Mesothelial cell of epicardium (in vitro differentiated cells): ENCODE measurements around the gene RALGAPB. TPM values are rescaled to one million over a fixed set of nuclear protein-coding genes. Genes with fewer than 3 reads are reported as not detected.
A peak's percentile ranks its signal among the peaks of the same experiment; 100 is the strongest.

Experiments
- DNase-seq, 2 experiments: peaks; one replicate each; pipeline ENCODE4 v3.0.0; 2021; ENCODE audit warnings: low spot score in 2 of 2; ENCODE audit not compliant: unreplicated experiment in 2 of 2
- H3K27ac Mint-ChIP-seq: 2 replicates; pipeline ENCODE4 v1.8.0; 2021; ENCODE audit warnings: mixed read lengths
- H3K27me3 Mint-ChIP-seq: 2 replicates; pipeline ENCODE4 v1.8.0; 2021; ENCODE audit warnings: low read depth, mixed read lengths
- H3K36me3 Mint-ChIP-seq: 2 replicates; pipeline ENCODE4 v1.8.0; 2021; ENCODE audit warnings: mixed read lengths
- H3K4me1 Mint-ChIP-seq: 2 replicates; pipeline ENCODE4 v1.8.0; 2021; ENCODE audit warnings: mixed read lengths
- H3K4me3 Mint-ChIP-seq: 2 replicates; pipeline ENCODE4 v1.8.0; 2021; ENCODE audit warnings: mild to moderate bottlenecking, moderate library complexity, mixed read lengths
- H3K9me3 Mint-ChIP-seq: 2 replicates; pipeline ENCODE4 v1.8.0; 2021; ENCODE audit warnings: mixed read lengths
- CTCF ChIP-seq: fragments of 200-600 bp; sonication (generic); IDR thresholded peaks from one replicate; pipeline ENCODE4 v1.5.0; 2021; ENCODE audit warnings: antibody characterized with exemption; ENCODE audit not compliant: unreplicated experiment
- total RNA-seq: library from RNA; stranded (reverse); gene quantifications from 3 replicates; pipeline ENCODE4 v1.2.1, GENCODE V29; 2021

Gene RALGAPB
- total RNA-seq, 1 donor from 2014 or later = 43.5 TPM

GRCh38 chr20:38471245-38471644, 1.4 kb upstream of the RALGAPB start:
- Mint-ChIP-seq H3K36me3 (no peaks in the 10 kb centered on the region), H3K4me1 (peaks cover 26% of the 10 kb centered on the region)

GRCh38 chr20:38471987-38472512, 593 bp upstream of the RALGAPB start:
- peaks cover 12% of the 10 kb centered on the region for H3K27me3 Mint-ChIP-seq

More at GRCh38 chr20:38471245-38471644, 1.4 kb upstream of the RALGAPB start:
- Mint-ChIP-seq H3K27me3 (peaks cover 12% of the 10 kb centered on the region), H3K9me3 (no peaks in the 10 kb centered on the region), H3K4me3 (no peak overlapping the region), H3K27ac (peak overlapping the region; percentile 95)
- peak in 1 of 2 experiments; percentile 5 for DNase-seq
- TF ChIP-seq CTCF = no peak

GRCh38 chr20:38473367-38473795, 738 bp downstream of the RALGAPB start:
- no peaks in the 10 kb centered on the region for H3K9me3 Mint-ChIP-seq
- H3K36me3 Mint-ChIP-seq = no peaks in the 10 kb centered on the region
- H3K4me3 Mint-ChIP-seq = peak overlapping the region; percentile 86
- peaks cover 26% of the 10 kb centered on the region for H3K4me1 Mint-ChIP-seq
- peak overlapping the region; percentile 90 for H3K27ac Mint-ChIP-seq
- no peak for TF ChIP-seq CTCF
- H3K27me3 Mint-ChIP-seq = peaks cover 12% of the 10 kb centered on the region
- DNase-seq = no peak

More at GRCh38 chr20:38471987-38472512, 593 bp upstream of the RALGAPB start:
- Mint-ChIP-seq H3K4me3 (peak overlapping the region; percentile 86), H3K9me3 (no peaks in the 10 kb centered on the region), H3K4me1 (peaks cover 26% of the 10 kb centered on the region), H3K36me3 (no peaks in the 10 kb centered on the region), H3K27ac (peak overlapping the region; percentile 95)
- no peak for TF ChIP-seq CTCF
- no peak for DNase-seq

GRCh38 chr20:38477747-38478146, 5.1 kb downstream of the RALGAPB start:
- H3K36me3 Mint-ChIP-seq = peaks cover 5% of the 10 kb centered on the region
- peaks cover 24% of the 10 kb centered on the region for H3K4me1 Mint-ChIP-seq
- no peak overlapping the region for H3K4me3 Mint-ChIP-seq
- H3K27me3 Mint-ChIP-seq = no peaks in the 10 kb centered on the region
- no peak for DNase-seq
- TF ChIP-seq CTCF = no peak
- H3K9me3 Mint-ChIP-seq = no peaks in the 10 kb centered on the region
- no peak overlapping the region for H3K27ac Mint-ChIP-seq

DNA sequence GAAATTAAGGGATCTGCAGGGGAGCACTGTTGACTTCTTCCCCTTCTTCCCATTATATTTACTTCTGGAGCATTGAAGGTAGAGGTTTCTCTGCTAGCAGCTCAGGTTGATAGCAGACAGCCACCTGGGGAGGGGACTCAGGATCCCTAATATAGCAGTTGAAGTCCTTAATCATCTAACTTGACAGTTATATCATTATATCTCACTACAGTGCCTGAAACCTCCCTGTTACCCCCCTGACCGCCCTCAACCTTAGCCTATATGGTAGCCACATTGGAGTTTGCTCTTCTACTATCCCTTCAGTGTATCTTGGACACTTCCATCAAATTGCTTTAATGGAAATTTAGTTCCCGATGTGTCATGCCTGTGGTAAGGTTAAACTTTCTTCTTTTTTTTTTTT, 7.0 kb downstream of the RALGAPB start:
- Mint-ChIP-seq H3K9me3 (no peaks in the 10 kb centered on the region), H3K4me1 (peaks cover 11% of the 10 kb centered on the region), H3K27ac (no peak overlapping the region), H3K4me3 (no peak overlapping the region), H3K27me3 (no peaks in the 10 kb centered on the region), H3K36me3 (peaks cover 5% of the 10 kb centered on the region)
- DNase-seq = no peak
- TF ChIP-seq CTCF = no peak

DNA sequence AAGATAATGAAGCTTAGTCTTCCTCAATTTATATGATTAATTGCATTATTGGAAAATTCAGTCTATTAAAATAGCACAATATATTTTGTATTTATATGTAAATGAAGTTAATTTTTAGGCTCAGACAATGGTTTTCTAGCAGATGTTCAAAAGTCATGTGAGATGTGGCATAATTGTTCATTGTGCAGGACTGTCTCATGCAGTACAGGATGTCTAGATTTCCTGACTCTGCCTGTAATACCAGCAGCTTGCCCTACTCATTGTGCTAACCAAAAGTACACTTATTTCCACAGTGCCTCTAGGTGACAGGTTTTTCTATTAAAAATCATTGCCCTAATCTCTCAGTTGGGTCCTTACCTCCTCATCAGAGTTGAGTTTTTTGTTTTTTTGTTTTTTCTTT, 12.4 kb downstream of the RALGAPB start:
- Mint-ChIP-seq H3K4me1 (peaks cover 4% of the 10 kb centered on the region), H3K4me3 (no peak overlapping the region)
- no peak for TF ChIP-seq CTCF

More for the DNA sequence above, 12.4 kb downstream of the RALGAPB start:
- Mint-ChIP-seq H3K27ac (no peak overlapping the region), H3K27me3 (no peaks in the 10 kb centered on the region), H3K9me3 (no peaks in the 10 kb centered on the region), H3K36me3 (peaks cover 10% of the 10 kb centered on the region)
- no peak for DNase-seq
